ENCODE data around the gene DPP6.
"Not testable (repeated sequence)": the region's sequence is repeated elsewhere in the genome, so short reads cannot be mapped to it uniquely, and the experiment has no call there.

Gene DPP6

GRCh38 chr7:154919344-154920225 is 867.4 kb downstream of the DPP6 start:
- DNase-seq: no peak

- DNase-seq: not testable (repeated sequence)
Measured at GRCh38 chr7:154922472-154922871, 870.3 kb downstream of the DPP6 start.

GRCh38 chr7:154927624-154928125 is 875.5 kb downstream of the DPP6 start:
- DNase-seq: peak; percentile 43

GRCh38 chr7:154928136-154929005 is 876.2 kb downstream of the DPP6 start:
- DNase-seq: peak; percentile 86

- DNase-seq: peak; percentile 11
Measured at GRCh38 chr7:154929006-154929726, 877.0 kb downstream of the DPP6 start.

- no peak for DNase-seq
Measured at GRCh38 chr7:154931906-154932305, 879.7 kb downstream of the DPP6 start.

- not testable (repeated sequence) for DNase-seq
Measured at GRCh38 chr7:154934353-154934952, 882.3 kb downstream of the DPP6 start.

- no peak for DNase-seq
Measured at GRCh38 chr7:154937837-154938236, 885.6 kb downstream of the DPP6 start.

GRCh38 chr7:154942691-154943090 is 890.5 kb downstream of the DPP6 start:
- no peak for DNase-seq

Data from NCI-H226 (cell line).